Neural cell (in vitro differentiated cells): ENCODE results near the gene ADORA1. TPM values are rescaled to one million over a fixed set of nuclear protein-coding genes. Genes with fewer than 3 reads are reported as not detected.

Source experiments
- H2AFZ ChIP-seq: fragments of 200-600, 300-800 bp; sonication (generic), shearing (Covaris generic); 2 replicates; pipeline ENCODE4 v1.6.0; 2014; ENCODE audit warnings: low read depth, mild to moderate bottlenecking, antibody characterized with exemption, low read length, moderate library complexity
- H3F3A ChIP-seq: fragments of 200-600 bp; shearing (Covaris generic); 2 replicates; pipeline ENCODE4 v1.6.1; 2016; ENCODE audit warnings: mild to moderate bottlenecking, moderate library complexity, mixed read lengths, antibody characterized with exemption, low read length; ENCODE audit not compliant: insufficient read depth, poor library complexity, severe bottlenecking
- H3K27ac ChIP-seq: fragments of 200-600, 300-800 bp; sonication (generic), shearing (Covaris generic); 2 replicates; pipeline ENCODE4 v1.5.1; 2014; ENCODE audit warnings: mild to moderate bottlenecking, low read length, moderate library complexity
- H3K27me3 ChIP-seq: fragments of 300-800, 200-600 bp; sonication (generic), shearing (Covaris generic); 2 replicates; pipeline ENCODE4 v1.6.0; 2014; ENCODE audit warnings: mild to moderate bottlenecking, low read depth, low read length, moderate library complexity; ENCODE audit not compliant: insufficient read depth
- H3K36me3 ChIP-seq: fragments of 300-800, 200-600 bp; sonication (generic), shearing (Covaris generic); 2 replicates; pipeline ENCODE4 v1.5.1; 2014; ENCODE audit warnings: mild to moderate bottlenecking, antibody characterized with exemption, low read length, moderate library complexity; ENCODE audit not compliant: insufficient read depth
- H3K4me2 ChIP-seq: fragments of 300-800, 200-600 bp; sonication (generic), shearing (Covaris generic); 2 replicates; pipeline ENCODE4 v1.6.0; 2014; ENCODE audit warnings: mild to moderate bottlenecking, low read length
- H3K4me3 ChIP-seq: fragments of 300-800, 200-600 bp; sonication (generic), shearing (Covaris generic); 2 replicates; pipeline ENCODE4 v1.5.1; 2014; ENCODE audit warnings: mild to moderate bottlenecking, low read length, moderate library complexity
- H3K79me2 ChIP-seq: fragments of 200-600 bp; shearing (Covaris generic); replicated peaks from 2 replicates; pipeline ENCODE4 v1.6.0; 2014; ENCODE audit warnings: mild to moderate bottlenecking, low read length, moderate library complexity; ENCODE audit not compliant: insufficient read depth
- H3K9ac ChIP-seq: fragments of 300-800, 200-600 bp; sonication (generic), shearing (Covaris generic); 2 replicates; pipeline ENCODE4 v1.6.1; 2016; ENCODE audit warnings: mild to moderate bottlenecking, low read length, mixed read lengths
- H3K9me2 ChIP-seq: fragments of 200-600 bp; shearing (Covaris generic); 2 replicates; pipeline ENCODE4 v1.6.1; 2016; ENCODE audit warnings: mild to moderate bottlenecking, low read length, mixed read lengths; ENCODE audit not compliant: insufficient read depth
- H3K9me3 ChIP-seq: fragments of 200-600, 300-800 bp; sonication (generic), shearing (Covaris generic); 2 replicates; pipeline ENCODE4 v1.6.1; 2016; ENCODE audit warnings: mild to moderate bottlenecking, mixed run types, low read length, moderate library complexity, mixed read lengths
- H4K20me1 ChIP-seq: fragments of 200-600 bp; shearing (Covaris generic); 2 replicates; pipeline ENCODE4 v1.6.1; 2016; ENCODE audit warnings: mild to moderate bottlenecking, mixed run types; ENCODE audit not compliant: insufficient read depth
- EP300 ChIP-seq: fragments of 450-650 bp; conservative IDR thresholded peaks from 2 replicates; pipeline ENCODE4 v1.6.1; 2014; ENCODE audit warnings: antibody characterized with exemption, mild to moderate bottlenecking, moderate library complexity; ENCODE audit not compliant: poor library complexity, severe bottlenecking
- EZH2 ChIP-seq: fragments of 200-600, 300-800 bp; shearing (Covaris generic), sonication (generic); IDR thresholded peaks from 2 replicates; pipeline ENCODE4 v1.6.1; 2014; ENCODE audit warnings: antibody characterized with exemption, low read length, borderline replicate concordance, mild to moderate bottlenecking; ENCODE audit not compliant: insufficient read depth, poor library complexity, severe bottlenecking
- MXI1 ChIP-seq: fragments of 450-650 bp; conservative IDR thresholded peaks from 2 replicates; pipeline ENCODE4 v1.6.1; 2014; ENCODE audit warnings: antibody characterized with exemption, mild to moderate bottlenecking; ENCODE audit not compliant: poor library complexity, severe bottlenecking
- POLR2AphosphoS5 ChIP-seq: IDR thresholded peaks from 2 replicates; pipeline ENCODE4 v1.6.1; 2012
- RAD21 ChIP-seq: fragments of 450-650 bp; conservative IDR thresholded peaks from 2 replicates; pipeline ENCODE4 v1.6.1; 2014; ENCODE audit warnings: antibody characterized with exemption, mild to moderate bottlenecking, moderate library complexity
- TAF1 ChIP-seq: IDR thresholded peaks from 2 replicates; pipeline ENCODE4 v1.6.1; 2012; ENCODE audit warnings: low read depth
- polyA plus RNA-seq: library from polyadenylated mRNA; depleted of rRNA; stranded (reverse); fragments of >200 nt; gene quantifications from 2 replicates; pipeline ENCODE4 v1.2.3, GENCODE V29; 2014
- TF ChIP-seq, protein P1 (sequence below): IDR thresholded peaks from 2 replicates; pipeline ENCODE4 v1.6.1; 2012; ENCODE audit warnings: borderline replicate concordance
- TF ChIP-seq, protein P2 (sequence below): fragments of 450-650 bp; IDR thresholded peaks from 2 replicates; pipeline ENCODE4 v1.5.1; 2014; ENCODE audit warnings: antibody characterized with exemption, mild to moderate bottlenecking, moderate library complexity; ENCODE audit not compliant: poor library complexity, severe bottlenecking

The ADORA1 gene
- polyA plus RNA-seq, 1 donor from 2014 or later, result 7.2 TPM

DNA sequence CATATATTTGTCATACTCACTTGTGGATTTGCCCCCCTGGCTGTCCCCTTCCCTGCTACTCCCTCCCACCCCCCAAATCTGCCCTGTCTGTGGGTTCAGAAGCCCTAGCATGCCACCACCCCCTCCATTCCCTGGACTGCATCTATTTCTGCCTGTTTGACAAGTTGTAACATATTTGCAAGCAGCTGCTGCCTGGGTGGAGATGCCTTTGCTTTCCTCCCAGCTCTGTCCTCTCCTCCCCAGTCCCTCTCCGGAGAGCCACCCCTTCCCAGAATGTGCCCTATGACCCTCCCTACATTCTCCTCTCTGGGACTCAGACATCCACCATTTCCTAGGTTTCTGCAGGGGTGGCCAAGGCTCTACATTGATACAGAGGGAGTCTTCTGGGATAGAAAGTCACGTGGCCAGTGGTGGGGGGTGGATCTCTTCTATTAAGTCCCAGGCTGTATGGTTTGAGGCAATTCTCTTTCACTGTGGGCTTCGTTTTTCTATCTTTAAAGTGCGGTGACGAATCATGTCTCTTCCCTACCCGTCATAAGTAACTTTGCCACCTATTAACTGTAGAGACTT is 35.7 kb upstream of the ADORA1 start:
- Histone ChIP-seq H2AFZ (no peak overlapping the region), H4K20me1 (no peaks in the 10 kb centered on the region), H3K27ac (no peak overlapping the region), H3K36me3 (no peaks in the 10 kb centered on the region), H3F3A (no peaks in the 10 kb centered on the region), H3K4me3 (no peak overlapping the region), H3K9me3 (peaks cover 6% of the 10 kb centered on the region), H3K9ac (no peak overlapping the region), H3K27me3 (no peaks in the 10 kb centered on the region), H3K4me2 (no peak overlapping the region), H3K79me2 (no peaks in the 10 kb centered on the region), H3K9me2 (no peaks in the 10 kb centered on the region)
- TF ChIP-seq EP300 (no peak), RAD21 (no peak)
- TF ChIP-seq, protein P1, sequence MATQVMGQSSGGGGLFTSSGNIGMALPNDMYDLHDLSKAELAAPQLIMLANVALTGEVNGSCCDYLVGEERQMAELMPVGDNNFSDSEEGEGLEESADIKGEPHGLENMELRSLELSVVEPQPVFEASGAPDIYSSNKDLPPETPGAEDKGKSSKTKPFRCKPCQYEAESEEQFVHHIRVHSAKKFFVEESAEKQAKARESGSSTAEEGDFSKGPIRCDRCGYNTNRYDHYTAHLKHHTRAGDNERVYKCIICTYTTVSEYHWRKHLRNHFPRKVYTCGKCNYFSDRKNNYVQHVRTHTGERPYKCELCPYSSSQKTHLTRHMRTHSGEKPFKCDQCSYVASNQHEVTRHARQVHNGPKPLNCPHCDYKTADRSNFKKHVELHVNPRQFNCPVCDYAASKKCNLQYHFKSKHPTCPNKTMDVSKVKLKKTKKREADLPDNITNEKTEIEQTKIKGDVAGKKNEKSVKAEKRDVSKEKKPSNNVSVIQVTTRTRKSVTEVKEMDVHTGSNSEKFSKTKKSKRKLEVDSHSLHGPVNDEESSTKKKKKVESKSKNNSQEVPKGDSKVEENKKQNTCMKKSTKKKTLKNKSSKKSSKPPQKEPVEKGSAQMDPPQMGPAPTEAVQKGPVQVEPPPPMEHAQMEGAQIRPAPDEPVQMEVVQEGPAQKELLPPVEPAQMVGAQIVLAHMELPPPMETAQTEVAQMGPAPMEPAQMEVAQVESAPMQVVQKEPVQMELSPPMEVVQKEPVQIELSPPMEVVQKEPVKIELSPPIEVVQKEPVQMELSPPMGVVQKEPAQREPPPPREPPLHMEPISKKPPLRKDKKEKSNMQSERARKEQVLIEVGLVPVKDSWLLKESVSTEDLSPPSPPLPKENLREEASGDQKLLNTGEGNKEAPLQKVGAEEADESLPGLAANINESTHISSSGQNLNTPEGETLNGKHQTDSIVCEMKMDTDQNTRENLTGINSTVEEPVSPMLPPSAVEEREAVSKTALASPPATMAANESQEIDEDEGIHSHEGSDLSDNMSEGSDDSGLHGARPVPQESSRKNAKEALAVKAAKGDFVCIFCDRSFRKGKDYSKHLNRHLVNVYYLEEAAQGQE, result no peak

DNA sequence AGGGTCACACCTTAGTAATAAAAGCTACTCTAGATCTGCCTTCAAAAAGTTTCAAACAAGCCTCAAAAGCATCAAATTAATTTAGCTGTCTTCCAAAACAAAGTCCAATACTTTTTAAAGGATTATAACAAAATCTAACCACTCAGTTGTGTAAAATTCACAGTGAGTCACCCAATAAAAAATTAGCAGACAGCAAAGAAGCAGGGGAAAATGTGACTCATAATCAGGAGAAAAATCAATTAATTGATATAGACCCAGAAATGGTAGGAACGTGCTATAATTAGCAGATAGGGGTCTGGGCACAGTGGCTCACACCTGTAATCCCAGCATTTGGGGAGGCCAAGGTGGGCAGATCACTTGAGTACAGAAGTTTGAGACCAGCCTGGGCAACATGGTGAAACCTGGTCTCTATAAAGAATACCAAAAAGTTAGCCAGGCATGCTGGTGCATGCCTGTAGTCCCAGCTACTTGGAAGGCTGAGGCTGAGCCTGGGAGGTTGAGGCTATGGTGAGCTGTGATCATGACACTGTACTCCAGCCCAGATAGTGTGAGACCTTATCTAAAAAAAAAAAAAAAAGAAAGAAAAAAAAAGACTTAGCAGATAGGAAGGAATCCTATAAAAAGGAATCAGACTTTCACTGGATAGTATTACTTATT is 33.6 kb upstream of the ADORA1 start:
- Histone ChIP-seq H3K36me3 (no peaks in the 10 kb centered on the region), H3K4me3 (no peak overlapping the region), H3K9me3 (peaks cover 6% of the 10 kb centered on the region), H3F3A (no peaks in the 10 kb centered on the region), H3K79me2 (no peaks in the 10 kb centered on the region), H3K27me3 (no peaks in the 10 kb centered on the region), H2AFZ (no peak overlapping the region), H3K27ac (no peak overlapping the region), H3K9me2 (no peaks in the 10 kb centered on the region), H4K20me1 (no peaks in the 10 kb centered on the region), H3K4me2 (no peak overlapping the region), H3K9ac (no peak overlapping the region)
- no peak for TF ChIP-seq TAF1
- TF ChIP-seq, protein P2, sequence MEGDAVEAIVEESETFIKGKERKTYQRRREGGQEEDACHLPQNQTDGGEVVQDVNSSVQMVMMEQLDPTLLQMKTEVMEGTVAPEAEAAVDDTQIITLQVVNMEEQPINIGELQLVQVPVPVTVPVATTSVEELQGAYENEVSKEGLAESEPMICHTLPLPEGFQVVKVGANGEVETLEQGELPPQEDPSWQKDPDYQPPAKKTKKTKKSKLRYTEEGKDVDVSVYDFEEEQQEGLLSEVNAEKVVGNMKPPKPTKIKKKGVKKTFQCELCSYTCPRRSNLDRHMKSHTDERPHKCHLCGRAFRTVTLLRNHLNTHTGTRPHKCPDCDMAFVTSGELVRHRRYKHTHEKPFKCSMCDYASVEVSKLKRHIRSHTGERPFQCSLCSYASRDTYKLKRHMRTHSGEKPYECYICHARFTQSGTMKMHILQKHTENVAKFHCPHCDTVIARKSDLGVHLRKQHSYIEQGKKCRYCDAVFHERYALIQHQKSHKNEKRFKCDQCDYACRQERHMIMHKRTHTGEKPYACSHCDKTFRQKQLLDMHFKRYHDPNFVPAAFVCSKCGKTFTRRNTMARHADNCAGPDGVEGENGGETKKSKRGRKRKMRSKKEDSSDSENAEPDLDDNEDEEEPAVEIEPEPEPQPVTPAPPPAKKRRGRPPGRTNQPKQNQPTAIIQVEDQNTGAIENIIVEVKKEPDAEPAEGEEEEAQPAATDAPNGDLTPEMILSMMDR, result no peak

DNA sequence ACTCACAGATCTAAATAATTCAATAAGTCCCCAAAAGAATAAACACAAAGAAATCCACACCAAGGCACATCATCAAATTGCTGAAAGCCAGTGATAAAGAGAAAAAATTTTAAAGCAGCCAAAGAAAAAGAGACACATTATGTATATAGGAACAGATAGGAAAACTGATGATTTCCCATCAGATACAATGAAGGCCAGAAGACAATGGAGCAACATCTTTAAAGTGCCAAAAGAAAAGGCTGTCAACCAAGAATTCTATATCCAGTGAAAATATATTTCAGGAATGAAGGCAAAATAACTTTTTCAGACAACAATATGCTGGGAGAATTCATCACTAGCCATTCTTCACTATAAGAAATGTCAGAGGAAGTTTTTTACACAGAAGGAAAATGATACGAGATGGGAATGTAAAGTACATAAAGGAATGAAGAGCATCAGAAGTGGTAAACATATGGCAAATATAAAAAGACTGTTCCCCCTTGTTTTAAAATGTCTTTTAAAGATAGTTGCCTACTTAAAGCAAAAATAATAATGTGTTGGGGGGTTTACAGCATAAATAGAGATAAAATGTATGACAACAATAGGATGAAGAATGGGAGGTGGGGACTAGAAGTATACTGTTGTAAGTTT is 32.4 kb upstream of the ADORA1 start:
- Histone ChIP-seq H3K36me3 (no peaks in the 10 kb centered on the region), H3K9ac (no peak overlapping the region), H3K27me3 (no peaks in the 10 kb centered on the region), H3K4me3 (no peak overlapping the region), H3F3A (no peaks in the 10 kb centered on the region), H3K79me2 (no peaks in the 10 kb centered on the region), H3K9me3 (peaks cover 6% of the 10 kb centered on the region), H3K27ac (no peak overlapping the region), H4K20me1 (no peaks in the 10 kb centered on the region), H2AFZ (no peak overlapping the region), H3K4me2 (no peak overlapping the region), H3K9me2 (no peaks in the 10 kb centered on the region)
- TF ChIP-seq RAD21 (no peak), POLR2AphosphoS5 (no peak), MXI1 (no peak), EZH2 (no peak)
- TF ChIP-seq, protein P2, result no peak
